Stimulated activated CD4-positive, alpha-beta T cell treated with anti-CD3 and anti-CD28 coated beads, Interleukin-15, amount 100 ng/mL, for 24 hours (primary cell): Measurements from ENCODE around the gene TPPP2.

Experiments
- DNase-seq: peaks from one replicate; pipeline ENCODE4 v3.0.0-alpha.2; 2020

Gene TPPP2

GRCh38 chr14:21081521-21082142, 51.6 kb downstream of the TPPP2 start:
- no peak for DNase-seq
